Measurements from ENCODE around the gene GANC. TPM values are rescaled to one million over a fixed set of nuclear protein-coding genes. Genes with fewer than 3 reads are reported as not detected.

The GANC gene
- total and polyA plus RNA-seq, 9 of the 15 experiments (the other 6 are each of a cell fraction or from before 2014, with no cell fraction given) = 10.9 to 19.0 (median 14.5) TPM

- BruUV-seq (replicated peaks) = no TSS peak
- Histone ChIP-seq H3K4me3 (no peak overlapping the region), H3K9ac (ENCODE audit: insufficient read depth in 1 of 2, low read depth in 2 of 2, low read length in 2 of 2) (no peak overlapping the region), H4K20me1 (replicated peaks; ENCODE audit: control insufficient read depth, insufficient read depth, low read length) (no peaks in the 10 kb centered on the region), H3K4me2 (ENCODE audit: insufficient read depth, low read length) (no peak overlapping the region), H2AFZ (ENCODE audit: low read depth, low read length) (no peak overlapping the region), H3K27me3 (ENCODE audit: control insufficient read depth in 2 of 2, insufficient read depth in 2 of 2, low read length in 2 of 2) (no peaks in the 10 kb centered on the region), H3K9me1 (ENCODE audit: control insufficient read depth, insufficient read depth, low read length) (no peaks in the 10 kb centered on the region), H3K36me3 (ENCODE audit: control insufficient read depth, insufficient read depth, low read length) (peaks cover 75% of the 10 kb centered on the region), H3K9me3 (replicated peaks; ENCODE audit: control insufficient read depth, insufficient read depth, low read depth, low read length) (no peaks in the 10 kb centered on the region), H3K79me2 (ENCODE audit: control insufficient read depth, insufficient read depth, low read length) (no peaks in the 10 kb centered on the region), H3K4me1 (replicated peaks in 1 of 2; ENCODE audit: control insufficient read depth in 2 of 2, insufficient read depth in 2 of 2, low read length in 2 of 2) (no peaks in the 10 kb centered on the region), H3K27ac (ENCODE audit: extremely low read depth, low read depth, low read length) (no peak overlapping the region)
- ChIA-PET CTCF (ENCODE audit: low intra/inter-chr PET ratio) (no interaction called here), POLR2A (interaction anchor here (1.0 to 1.2 kb wide), 2 partner anchors 10 to 74 kb away, joined by 3 to 4 read pairs; no protein-coding TSS in a partner anchor)
- no peak for DNase-seq (ENCODE audit: extremely low read depth in 1 of 4, low spot score in 3 of 4)
- FAIRE-seq = no peak
- intact Hi-C loops (cut with micrococcal nuclease) (no loop called here), in situ Hi-C loops (cut with MboI) (no loop called here)
- no peak for TF ChIP-seq CCNT2 (IDR thresholded peaks at IDR 0.05; ENCODE audit: borderline replicate concordance, extremely low read depth, insufficient read length, low read depth, low read length)
- TF ChIP-seq MYNN (IDR thresholded peaks at IDR 0.05) = no peak
- TF ChIP-seq MYNN (CRISPR knock-in tag; IDR thresholded peaks at IDR 0.05) = no peak
- no peak for TF ChIP-seq ZNF324 (CRISPR knock-in tag; IDR thresholded peaks at IDR 0.05)
- no peak for TF ChIP-seq MCM2 (IDR thresholded peaks at IDR 0.05; ENCODE audit: low read depth)
- no peak for TF ChIP-seq YY1 (IDR thresholded peaks at IDR 0.05; ENCODE audit: borderline replicate concordance in 1 of 3, control insufficient read depth in 1 of 3, extremely low read depth in 1 of 3, insufficient read depth in 3 of 3, insufficient read length in 1 of 3, insufficient replicate concordance in 2 of 3, low read depth in 1 of 3, low read length in 2 of 3)
- TF ChIP-seq PHF21A (IDR thresholded peaks at IDR 0.05; ENCODE audit: borderline replicate concordance, low read depth) = no peak
- TF ChIP-seq, protein P1, sequence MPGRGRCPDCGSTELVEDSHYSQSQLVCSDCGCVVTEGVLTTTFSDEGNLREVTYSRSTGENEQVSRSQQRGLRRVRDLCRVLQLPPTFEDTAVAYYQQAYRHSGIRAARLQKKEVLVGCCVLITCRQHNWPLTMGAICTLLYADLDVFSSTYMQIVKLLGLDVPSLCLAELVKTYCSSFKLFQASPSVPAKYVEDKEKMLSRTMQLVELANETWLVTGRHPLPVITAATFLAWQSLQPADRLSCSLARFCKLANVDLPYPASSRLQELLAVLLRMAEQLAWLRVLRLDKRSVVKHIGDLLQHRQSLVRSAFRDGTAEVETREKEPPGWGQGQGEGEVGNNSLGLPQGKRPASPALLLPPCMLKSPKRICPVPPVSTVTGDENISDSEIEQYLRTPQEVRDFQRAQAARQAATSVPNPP (IDR thresholded peaks at IDR 0.05; ENCODE audit: borderline replicate concordance, insufficient read depth, insufficient read length) = no peak
- TF ChIP-seq SMARCA4 (IDR thresholded peaks at IDR 0.05) = no peak
- TF ChIP-seq ZNF175 (CRISPR knock-in tag; IDR thresholded peaks at IDR 0.05; ENCODE audit: low read depth) = no peak
- TF ChIP-seq ZNF347 (CRISPR knock-in tag; IDR thresholded peaks at IDR 0.05; ENCODE audit: low read depth) = no peak
- no peak for TF ChIP-seq SP1 (CRISPR knock-in tag; IDR thresholded peaks at IDR 0.05)
- no peak for TF ChIP-seq ARHGAP35 (IDR thresholded peaks at IDR 0.05; ENCODE audit: partially characterized antibody)
- TF ChIP-seq TCF7L2 (IDR thresholded peaks at IDR 0.05; ENCODE audit: low read depth, low read length) = no peak
- TF ChIP-seq ZBTB34 (CRISPR knock-in tag; IDR thresholded peaks at IDR 0.05) = no peak
- no peak for TF ChIP-seq ZNF165 (CRISPR knock-in tag; IDR thresholded peaks at IDR 0.05; ENCODE audit: borderline replicate concordance)
- ATAC-seq = no peak
Observed at GRCh38 chr15:42239528-42240182, 33.3 kb upstream of the GANC start.
